ENCODE data around the gene PMVK. TPM values are rescaled to one million over a fixed set of nuclear protein-coding genes. Genes with fewer than 3 reads are reported as not detected.
A peak's percentile ranks its signal among the peaks of the same experiment; 100 is the strongest.

Gene PMVK
- total RNA-seq, 1 donor from 2014 or later = 20.6 TPM

- Histone ChIP-seq H3K36me3 (peaks cover 0 to 45% of the 10 kb centered on the region in 2 donors), H3K4me1 (peaks cover 40% of the 10 kb centered on the region), H3K4me3 (peak overlapping the region; percentile 73 to 91), H3K27me3 (no peaks in the 10 kb centered on the region), H3K9me3 (no peaks in the 10 kb centered on the region), H3K27ac (peak overlapping the region; percentile 97)
- TF ChIP-seq POLR2A (IDR thresholded peaks at IDR 0.05) = no peak
- TF ChIP-seq CTCF (IDR thresholded peaks at IDR 0.05) = no peak
- no peak for TF ChIP-seq POLR2AphosphoS5 (IDR thresholded peaks at IDR 0.05; ENCODE audit: insufficient read depth in 1 of 2, low read depth in 1 of 2)
- intact Hi-C loops (cut with DNase I) = loop anchor here (5.0 to 10.0 kb wide), 2 partner anchors 55 to 103 kb away; partner anchors contain the start of gene EFNA4
- no peak for DNase-seq (ENCODE audit: extremely low spot score in 2 of 2)
Measured at GRCh38 chr1:154962156-154962749, 25.7 kb upstream of the PMVK start.

- TF ChIP-seq POLR2AphosphoS5 (IDR thresholded peaks at IDR 0.05; ENCODE audit: insufficient read depth in 1 of 2, low read depth in 1 of 2) (peak in 1 of 2 donors; percentile 90), POLR2A (IDR thresholded peaks at IDR 0.05) (peak in 1 of 2 donors; percentile 42), CTCF (IDR thresholded peaks at IDR 0.05) (peak; percentile 56 to 72 (median 70))
- peaks cover 0 to 39% of the 10 kb centered on the region in 2 donors for H3K36me3 ChIP-seq
- H3K27ac ChIP-seq = peak within 1 kb of the TSS; percentile 97
- peaks cover 44% of the 10 kb centered on the region for H3K4me1 ChIP-seq
- intact Hi-C loops (cut with DNase I) = loop anchor here (5.0 to 10.0 kb wide), 2 partner anchors 56 to 103 kb away; partner anchors contain the start of gene EFNA4
- DNase-seq (ENCODE audit: extremely low spot score in 2 of 2) = no peak
- no peaks in the 10 kb centered on the region for H3K27me3 ChIP-seq
- no peaks in the 10 kb centered on the region for H3K9me3 ChIP-seq
- H3K4me3 ChIP-seq = peak within 1 kb of the TSS; percentile 73 to 91
Measured at GRCh38 chr1:154961207-154962155, 25.0 kb upstream of the PMVK start, which contains the start of gene PYGO2. Gene PYGO2 (minus strand): TSS chr1:154961782. CDS start chr1:154961576, 206 bp downstream.

- peaks cover 49% of the 10 kb centered on the region for H3K4me1 ChIP-seq
Measured at GRCh38 chr1:154960446-154961136, 24.1 kb upstream of the PMVK start.

GRCh38 chr1:154959426-154959780 lies 22.9 kb upstream of the PMVK start:
- TF ChIP-seq POLR2AphosphoS5 (IDR thresholded peaks at IDR 0.05; ENCODE audit: insufficient read depth in 1 of 2, low read depth in 1 of 2) (no peak), CTCF (IDR thresholded peaks at IDR 0.05) (no peak), POLR2A (IDR thresholded peaks at IDR 0.05) (no peak)
- H3K27me3 ChIP-seq = no peaks in the 10 kb centered on the region
- intact Hi-C loops (cut with DNase I) = no loop called here
- H3K9me3 ChIP-seq = no peaks in the 10 kb centered on the region
- H3K36me3 ChIP-seq = peaks cover 0 to 20% of the 10 kb centered on the region in 2 donors
- H3K4me3 ChIP-seq = no peak overlapping the region
- DNase-seq (ENCODE audit: extremely low spot score in 2 of 2) = no peak
- H3K27ac ChIP-seq = no peak overlapping the region
- peaks cover 61% of the 10 kb centered on the region for H3K4me1 ChIP-seq

More at GRCh38 chr1:154960446-154961136, 24.1 kb upstream of the PMVK start:
- H3K36me3 ChIP-seq = peaks cover 0 to 30% of the 10 kb centered on the region in 2 donors
- H3K27ac ChIP-seq = peak overlapping the region; percentile 97
- TF ChIP-seq POLR2AphosphoS5 (IDR thresholded peaks at IDR 0.05; ENCODE audit: insufficient read depth in 1 of 2, low read depth in 1 of 2) = no peak
- TF ChIP-seq CTCF (IDR thresholded peaks at IDR 0.05) = no peak
- no peak for TF ChIP-seq POLR2A (IDR thresholded peaks at IDR 0.05)
- DNase-seq (ENCODE audit: extremely low spot score in 2 of 2) = no peak
- peak overlapping the region; percentile 73 to 91 for H3K4me3 ChIP-seq
- H3K27me3 ChIP-seq = no peaks in the 10 kb centered on the region
- intact Hi-C loops (cut with DNase I) = loop anchor here (5.0 to 10.0 kb wide), 2 partner anchors 57 to 104 kb away; partner anchors contain the start of gene EFNA4
- no peaks in the 10 kb centered on the region for H3K9me3 ChIP-seq
